Measurements from ENCODE around the gene DPF1. TPM values are rescaled to one million over a fixed set of nuclear protein-coding genes. Genes with fewer than 3 reads are reported as not detected.

The DPF1 gene
- total and polyA plus RNA-seq, 2 donors (not counting 1 experiment from before 2014, with no cell fraction given): not detected

GRCh38 chr19:38221919-38222830 lies 1.8 kb downstream of the DPF1 start:
- no peak overlapping the region for H3K4me3 ChIP-seq (ENCODE audit: control extremely low read depth in 1 of 5, extremely low read depth in 1 of 5, insufficient read depth in 1 of 5, low read depth in 2 of 5, low read length in 4 of 5)
- DNase-seq (no peak), ATAC-seq (ENCODE audit: low read depth) (no peak)
- H2AFZ ChIP-seq (ENCODE audit: insufficient read depth, low read depth, low read length, poor library complexity, severe bottlenecking): no peak overlapping the region
- 43% methylated on average over 51 of the region's 64 CpGs for WGBS (ENCODE audit: insufficient coverage)
- no peak for TF ChIP-seq EZH2 (IDR thresholded peaks at IDR 0.05; ENCODE audit: borderline replicate concordance, insufficient read depth, low read depth, low read length, poor library complexity, severe bottlenecking)
- no peak for TF ChIP-seq CTCF (IDR thresholded peaks at IDR 0.05)
- H3K4me1 Mint-ChIP-seq: peaks cover 19% of the 10 kb centered on the region
- peaks cover 0 to 71% (median 37%) of the 10 kb centered on the region in 4 experiments for H3K27me3 ChIP-seq (replicated peaks in 1 of 4; ENCODE audit: control extremely low read depth in 1 of 4, control insufficient read depth in 3 of 4, insufficient read depth in 4 of 4, low read length in 3 of 4)
- intact Hi-C loops (cut with micrococcal nuclease): loop anchor here (10.0 kb wide), 1 partner anchor 317 kb away; the partner anchor contains the start of genes SIPA1L3 and WDR87
- H3K27ac ChIP-seq (ENCODE audit: low read length in 2 of 2): no peak overlapping the region
- no peaks in the 10 kb centered on the region for H3K36me3 ChIP-seq (replicated peaks in 1 of 2; ENCODE audit: control extremely low read depth in 1 of 2, control insufficient read depth in 1 of 2, extremely low read depth in 1 of 2, insufficient read depth in 2 of 2, low read length in 1 of 2)
- H3K9me3 ChIP-seq (ENCODE audit: control extremely low read depth in 1 of 3, control insufficient read depth in 2 of 3, insufficient read depth in 1 of 3, low read length in 2 of 3): peaks cover 0 to 10% (median 0%) of the 10 kb centered on the region in 3 donors
- no peaks in the 10 kb centered on the region for H4K20me1 ChIP-seq (ENCODE audit: control insufficient read depth, insufficient read depth, low read length, poor library complexity, severe bottlenecking)
- no peaks in the 10 kb centered on the region for H3K9me3 Mint-ChIP-seq (ENCODE audit: insufficient read depth)
- ChIA-PET CTCF (no interaction called here), POLR2A (no interaction called here)
- no peak overlapping the region for H3K9ac ChIP-seq (ENCODE audit: low read length)
- peak overlapping the region; percentile 13 for H3K4me3 Mint-ChIP-seq
- no peaks in the 10 kb centered on the region for H3K79me2 ChIP-seq (ENCODE audit: control insufficient read depth, insufficient read depth, low read length)
- peaks cover 14 to 32% of the 10 kb centered on the region in 2 donors for H3K4me1 ChIP-seq (ENCODE audit: control insufficient read depth in 2 of 2, insufficient read depth in 2 of 2, low read length in 2 of 2)
- no peak overlapping the region for H3K27ac Mint-ChIP-seq
- H3K4me2 ChIP-seq (replicated peaks; ENCODE audit: low read depth, low read length, poor library complexity, severe bottlenecking): no peak overlapping the region
- peaks cover 52% of the 10 kb centered on the region for H3K27me3 Mint-ChIP-seq

- no peak for TF ChIP-seq EZH2 (IDR thresholded peaks at IDR 0.05; ENCODE audit: borderline replicate concordance, insufficient read depth, low read depth, low read length, poor library complexity, severe bottlenecking)
- no peak for TF ChIP-seq CTCF (IDR thresholded peaks at IDR 0.05)
- Histone ChIP-seq H4K20me1 (ENCODE audit: control insufficient read depth, insufficient read depth, low read length, poor library complexity, severe bottlenecking) (no peaks in the 10 kb centered on the region), H3K79me2 (ENCODE audit: control insufficient read depth, insufficient read depth, low read length) (no peaks in the 10 kb centered on the region), H3K4me2 (replicated peaks; ENCODE audit: low read depth, low read length, poor library complexity, severe bottlenecking) (no peak overlapping the region), H3K27me3 (replicated peaks in 1 of 4; ENCODE audit: control extremely low read depth in 1 of 4, control insufficient read depth in 3 of 4, insufficient read depth in 4 of 4, low read length in 3 of 4) (peaks cover 0 to 71% (median 29%) of the 10 kb centered on the region in 4 experiments), H3K36me3 (replicated peaks in 1 of 2; ENCODE audit: control extremely low read depth in 1 of 2, control insufficient read depth in 1 of 2, extremely low read depth in 1 of 2, insufficient read depth in 2 of 2, low read length in 1 of 2) (no peaks in the 10 kb centered on the region), H2AFZ (ENCODE audit: insufficient read depth, low read depth, low read length, poor library complexity, severe bottlenecking) (no peak overlapping the region), H3K9ac (ENCODE audit: low read length) (no peak overlapping the region), H3K9me3 (ENCODE audit: control extremely low read depth in 1 of 3, control insufficient read depth in 2 of 3, insufficient read depth in 1 of 3, low read length in 2 of 3) (peaks cover 0 to 10% (median 0%) of the 10 kb centered on the region in 3 donors), H3K4me1 (ENCODE audit: control insufficient read depth in 2 of 2, insufficient read depth in 2 of 2, low read length in 2 of 2) (peaks cover 14 to 30% of the 10 kb centered on the region in 2 donors), H3K27ac (ENCODE audit: low read length in 2 of 2) (no peak overlapping the region), H3K4me3 (ENCODE audit: control extremely low read depth in 1 of 5, extremely low read depth in 1 of 5, insufficient read depth in 1 of 5, low read depth in 2 of 5, low read length in 4 of 5) (no peak overlapping the region)
- intact Hi-C loops (cut with micrococcal nuclease): loop anchor here (10.0 kb wide), 1 partner anchor 317 kb away; the partner anchor contains the start of genes SIPA1L3 and WDR87
- Mint-ChIP-seq H3K27ac (no peak overlapping the region), H3K27me3 (peaks cover 45% of the 10 kb centered on the region), H3K4me1 (peaks cover 17% of the 10 kb centered on the region), H3K4me3 (no peak overlapping the region), H3K9me3 (ENCODE audit: insufficient read depth) (no peaks in the 10 kb centered on the region)
- ChIA-PET POLR2A (interaction anchor here (0.6 kb wide), 1 partner anchor 378 kb away, joined by 6 read pairs; no protein-coding TSS in a partner anchor), CTCF (no interaction called here)
- no peak for DNase-seq
- 96% methylated on average over 6 of the region's 6 CpGs for WGBS (ENCODE audit: insufficient coverage)
- ATAC-seq (ENCODE audit: low read depth): no peak
These were observed 2.6 kb downstream of the DPF1 start for GRCh38 chr19:38221421-38221820.
